K562 (cell line): ENCODE measurements around the gene FARP1. TPM values are rescaled to one million over a fixed set of nuclear protein-coding genes. Genes with fewer than 3 reads are reported as not detected.

Experiments used
- ATAC-seq: fragments of 200-7000 bp; cut with Tn5 transposase; 3 replicates; pipeline ENCODE4 v1.9.1; 2020; ENCODE audit warnings: moderate library complexity
- BruUV-seq: library from RNA; stranded (reverse); fragments of 400-500 nt; replicated peaks from 2 replicates; lab custom pipeline; 2021; lab: Mats Ljungman, UMichigan
- CTCF ChIA-PET: fragments of 300-600 bp; formaldehyde crosslinking; extraction: SDS; loops from one replicate; lab custom pipeline; 2021; ENCODE audit warnings: low intra/inter-chr PET ratio; lab: Yijun Ruan, JAX
- POLR2A ChIA-PET: fragments of 300-600, 350-650 bp; sonication (Branson Sonifier 250); formaldehyde crosslinking; extraction: SDS; loops from one replicate; lab custom pipeline; 2021; ENCODE audit warnings: antibody characterized with exemption, inconsistent platforms; lab: Yijun Ruan, JAX
- DNase-seq, 4 experiments: peaks; one replicate each; pipeline versions ENCODE4 v3.0.0 to v3.0.0-alpha.2; 2011 to 2018; ENCODE audit warnings: low spot score in 3 of 4, mixed read lengths in 3 of 4; ENCODE audit errors: extremely low read depth in 1 of 4
- FAIRE-seq: peaks from 2 replicates; lab custom pipeline; 2011; peaks lifted over from hg19 to GRCh38; lab: Jason Lieb, UNC
- H2AFZ ChIP-seq: 2 replicates; pipeline ENCODE4 v1.6.0; 2011; ENCODE audit warnings: low read depth, low read length, control low read depth, inconsistent platforms
- H3K27ac ChIP-seq: fragments of 200-600 bp; 3 replicates; pipeline ENCODE4 v1.8.0; 2011; ENCODE audit warnings: low read depth, mild to moderate bottlenecking, control low read depth, inconsistent platforms, low read length, moderate library complexity, mixed read lengths; ENCODE audit errors: extremely low read depth
- H3K27me3 ChIP-seq, 2 experiments: fragments of 300-600 bp in 1 of 2; 2 replicates in 1 of 2; 3 replicates in 1 of 2; pipeline versions ENCODE4 v1.6.0 to v1.8.0; 2011; ENCODE audit warnings: inconsistent platforms in 2 of 2, low read length in 2 of 2, mild to moderate bottlenecking in 1 of 2, mixed read lengths in 1 of 2, moderate library complexity in 1 of 2; ENCODE audit not compliant: control insufficient read depth in 2 of 2, insufficient read depth in 2 of 2
- H3K36me3 ChIP-seq: fragments of 300-600 bp; 3 replicates; pipeline ENCODE4 v1.8.0; 2011; ENCODE audit warnings: mild to moderate bottlenecking, low read length, inconsistent platforms; ENCODE audit not compliant: control insufficient read depth, insufficient read depth
- H3K4me1 ChIP-seq, 2 experiments: fragments of 200-600 bp in 1 of 2; replicated peaks in 1 of 2; 2 replicates in 1 of 2; 3 replicates in 1 of 2; pipeline versions ENCODE4 v1.5.1 to v1.8.0; 2011; ENCODE audit warnings: inconsistent platforms in 2 of 2, low read length in 2 of 2, mild to moderate bottlenecking in 1 of 2, mixed read lengths in 1 of 2, moderate library complexity in 1 of 2; ENCODE audit not compliant: control insufficient read depth in 2 of 2, insufficient read depth in 2 of 2
- H3K4me2 ChIP-seq: 2 replicates; pipeline ENCODE4 v1.6.1; 2011; ENCODE audit warnings: low read length, control low read depth, inconsistent platforms, mixed read lengths; ENCODE audit not compliant: insufficient read depth
- H3K4me3 ChIP-seq: fragments of 200-600 bp; sonication (generic), shearing (Covaris generic); 2 replicates; pipeline ENCODE4 v1.5.1; 2016; ENCODE audit warnings: control low read depth, inconsistent platforms
- H3K79me2 ChIP-seq: fragments of 200-600 bp; 3 replicates; pipeline ENCODE4 v1.8.0; 2011; ENCODE audit warnings: low read length, inconsistent platforms; ENCODE audit not compliant: control insufficient read depth, insufficient read depth
- H3K9ac ChIP-seq, 2 experiments: 2 replicates each; pipeline versions ENCODE4 v1.6.0 to v1.6.1; 2011; ENCODE audit warnings: low read depth in 2 of 2, low read length in 2 of 2, control low read depth in 1 of 2, inconsistent platforms in 1 of 2, mild to moderate bottlenecking in 1 of 2, mixed read lengths in 1 of 2; ENCODE audit not compliant: insufficient read depth in 1 of 2
- H3K9me1 ChIP-seq: one replicate; pipeline ENCODE4 v1.6.0; 2011; ENCODE audit warnings: inconsistent platforms, mild to moderate bottlenecking, low read length, moderate library complexity; ENCODE audit not compliant: control insufficient read depth, insufficient read depth
- H3K9me3 ChIP-seq: replicated peaks from 2 replicates; pipeline ENCODE4 v1.5.1; 2011; ENCODE audit warnings: low read depth, low read length, inconsistent platforms; ENCODE audit not compliant: control insufficient read depth, insufficient read depth
- H4K20me1 ChIP-seq: replicated peaks from 2 replicates; pipeline ENCODE4 v1.6.1; 2011; ENCODE audit warnings: low read length, inconsistent platforms, mixed read lengths; ENCODE audit not compliant: control insufficient read depth, insufficient read depth
- ELF4 ChIP-seq: fragments of 450-650 bp; formaldehyde crosslinking; IDR thresholded peaks from 2 replicates; pipeline ENCODE4 v1.4.0; 2022; ENCODE audit warnings: missing genetic modification characterization
- JUN ChIP-seq, 2 experiments: sonication (generic) in 1 of 2; formaldehyde crosslinking in 1 of 2; IDR thresholded peaks; 2 replicates each; pipeline versions ENCODE4 v1.6.1 to v1.8.0; 2012 to 2022; ENCODE audit warnings: borderline replicate concordance in 2 of 2, mild to moderate bottlenecking in 2 of 2, improper control_type of control experiment in 1 of 2, low read depth in 1 of 2, low read length in 1 of 2, missing genetic modification reagents in 1 of 2
- MAFK ChIP-seq: IDR thresholded peaks from 2 replicates; pipeline ENCODE4 v1.6.1; 2011; ENCODE audit warnings: low read length, improper control_type of control experiment
- POLR2AphosphoS5 ChIP-seq: IDR thresholded peaks from 2 replicates; pipeline ENCODE4 v1.6.1; 2011; ENCODE audit warnings: mild to moderate bottlenecking, low read depth, low read length, moderate library complexity; ENCODE audit not compliant: control insufficient read depth, insufficient read depth
- SIN3A ChIP-seq, 2 experiments: fragments of 150-350 bp in 1 of 2; IDR thresholded peaks; 2 replicates each; pipeline ENCODE4 v1.6.1; 2011 to 2016; ENCODE audit warnings: borderline replicate concordance in 2 of 2, low read depth in 2 of 2, low read length in 2 of 2, mild to moderate bottlenecking in 2 of 2, moderate library complexity in 2 of 2; ENCODE audit not compliant: control insufficient read depth in 1 of 2
- SMARCE1 ChIP-seq: fragments of 450-650 bp; IDR thresholded peaks from 2 replicates; pipeline ENCODE4 v1.7.1; 2016; ENCODE audit warnings: mild to moderate bottlenecking
- TAL1 ChIP-seq: fragments of 450-650 bp; IDR thresholded peaks from 2 replicates; pipeline ENCODE4 v1.6.1; 2016; ENCODE audit warnings: mild to moderate bottlenecking
- TGIF2 ChIP-seq: sonication (generic); formaldehyde crosslinking; IDR thresholded peaks from 2 replicates; pipeline ENCODE4 v1.8.1; 2022; ENCODE audit warnings: mild to moderate bottlenecking, missing genetic modification reagents, moderate library complexity
- ZNF589 ChIP-seq: fragments of 200-800 bp; sonication (Bioruptor generic); IDR thresholded peaks from 2 replicates; pipeline ENCODE4 v1.6.1; 2016; ENCODE audit warnings: low read depth, missing genetic modification characterization, missing compliant biosample characterization
- ZNF696 ChIP-seq: fragments of 250-450 bp; sonication (Bioruptor Pico); conservative IDR thresholded peaks from 2 replicates; pipeline ENCODE4 v1.4.0; 2020; ENCODE audit warnings: mild to moderate bottlenecking, moderate library complexity
- WGBS: fragments of 100-300 bp; shearing (Covaris generic); methylation state at CpG from one replicate; pipeline ENCODE4 v1.1.6; 2016; ENCODE audit warnings: low coverage, mixed read lengths; ENCODE audit not compliant: insufficient coverage; ENCODE audit errors: missing lambda C conversion rate; 5-methylcytosine and 5-hydroxymethylcytosine counted together
- in situ Hi-C: fragments of 300-500 bp; cut with MboI; formaldehyde crosslinking; loops from 4 replicates; pipeline ENCODE4 v1.15.0; 2018; ENCODE audit warnings: inconsistent platforms, mixed read lengths
- intact Hi-C: fragments of 100-400 bp; cut with micrococcal nuclease; formaldehyde crosslinking; loops from 2 replicates; pipeline ENCODE4 v1.14.2; 2022
- polyA plus RNA-seq, 8 experiments: library from polyadenylated mRNA; depleted of rRNA in 4 of 8; stranded (reverse) in 5 of 8; unstranded in 3 of 8; fragments of >200 nt; fragmentation: Nextera tagmentation in 2 of 8; fragmentation: Illumina TruSeq in 1 of 8; extraction: Ambion mirVana in 2 of 8; extraction: Trizol in 1 of 8; gene quantifications; 2 replicates each; pipeline versions ENCODE4 v1.2.1 to v1.2.3, GENCODE V29; 2011 to 2014; ENCODE audit warnings: inconsistent platforms in 1 of 8, missing spikeins in 1 of 8
- total RNA-seq, 7 experiments: library from RNA; depleted of rRNA in 6 of 7; stranded (reverse); fragments of >200 nt in 6 of 7; fragmentation: Illumina TruSeq in 2 of 7; extraction: Trizol in 2 of 7; gene quantifications; 2 replicates each; pipeline versions ENCODE4 v1.2.1 to v1.2.3, GENCODE V29; 2011 to 2021; ENCODE audit warnings: low replicate concordance in 1 of 7

Gene FARP1
- total and polyA plus RNA-seq, 9 of the 15 experiments (the other 6 are each of a cell fraction or from before 2014, with no cell fraction given) = 0.03 to 0.29 (median 0.05) TPM; not detected in 3

GRCh38 chr13:98440390-98441055, 297.6 kb downstream of the FARP1 start:
- no peaks in the 10 kb centered on the region for H3K9me1 ChIP-seq
- intact Hi-C loops (no loop called here), in situ Hi-C loops (no loop called here)
- CTCF ChIA-PET = no interaction called here
- no peak overlapping the region for H3K4me3 ChIP-seq
- H3K9ac ChIP-seq = no peak overlapping the region; a peak in 1 of 4 replicates
- FAIRE-seq (no peak), DNase-seq (no peak), ATAC-seq (no peak)
- H3K79me2 ChIP-seq = no peaks in the 10 kb centered on the region
- POLR2A ChIA-PET = interaction anchor here (0.6 kb wide), 2 partner anchors 181 to 297 kb away, joined by 3 read pairs; no protein-coding TSS in a partner anchor
- H3K27ac ChIP-seq = no peak overlapping the region
- 27% methylated on average over 17 of the region's 25 CpGs for WGBS
- H4K20me1 ChIP-seq = no peaks in the 10 kb centered on the region; the same call in 1 of the 2 replicates
- H2AFZ ChIP-seq = no peak overlapping the region
- TF ChIP-seq JUN (IDR thresholded peaks at IDR 0.05; ENCODE audit: borderline replicate concordance, low read depth, low read length) (no peak), JUN (CRISPR knock-in tag; IDR thresholded peaks at IDR 0.05; ENCODE audit: borderline replicate concordance) (no peak), TGIF2 (no peak), ELF4 (CRISPR knock-in tag) (no peak), ZNF696 (no peak), ZNF589 (CRISPR knock-in tag) (no peak), SIN3A (IDR thresholded peaks at IDR 0.05; ENCODE audit: borderline replicate concordance in 2 of 2, control insufficient read depth in 1 of 2, low read depth in 2 of 2, low read length in 2 of 2) (no peak), SMARCE1 (no peak), TAL1 (no peak), POLR2AphosphoS5 (no peak), MAFK (no peak)
- H3K36me3 ChIP-seq = no peaks in the 10 kb centered on the region
- peaks cover 0 to 4% of the 10 kb centered on the region in 2 experiments; a peak in 2 of 5 replicates for H3K4me1 ChIP-seq
- H3K4me2 ChIP-seq = no peak overlapping the region
- BruUV-seq = no TSS peak
- H3K27me3 ChIP-seq = peaks cover 18 to 82% of the 10 kb centered on the region in 2 experiments
- no peaks in the 10 kb centered on the region for H3K9me3 ChIP-seq
